GM23338 (cell line): ENCODE data around the gene CPLANE1.

Experiments
- CREB1 ChIP-seq: fragments of 250-450 bp; sonication (Bioruptor Pico); IDR thresholded peaks from 2 replicates; pipeline ENCODE4 v1.5.0; 2020; ENCODE audit warnings: low read depth, mild to moderate bottlenecking, moderate library complexity
- CTCF ChIP-seq, 2 experiments: fragments of 200-600 bp in 1 of 2; sonication (generic) in 1 of 2; conservative IDR thresholded peaks; 2 replicates each; pipeline versions ENCODE4 v1.5.1 to v1.6.1; 2016 to 2017; ENCODE audit warnings: antibody characterized with exemption in 2 of 2, low read depth in 2 of 2, mild to moderate bottlenecking in 2 of 2, moderate library complexity in 1 of 2
- ETS1 ChIP-seq: IDR thresholded peaks from 2 replicates; pipeline ENCODE4 v1.6.1; 2016; ENCODE audit warnings: antibody characterized with exemption
- EZH2 ChIP-seq: fragments of 200-600 bp; sonication (generic); IDR thresholded peaks from one replicate; pipeline ENCODE4 v1.8.0; 2017; ENCODE audit warnings: antibody characterized with exemption, mild to moderate bottlenecking, low read depth; ENCODE audit not compliant: unreplicated experiment
- EZH2phosphoT487 ChIP-seq: fragments of 200-600 bp; sonication (generic); IDR thresholded peaks from one replicate; pipeline ENCODE4 v1.8.1; 2018; ENCODE audit warnings: antibody characterized with exemption; ENCODE audit not compliant: unreplicated experiment
- JUNB ChIP-seq: IDR thresholded peaks from one replicate; pipeline ENCODE4 v1.6.1; 2016; ENCODE audit warnings: antibody characterized with exemption; ENCODE audit not compliant: unreplicated experiment
- NANOG ChIP-seq: IDR thresholded peaks from 2 replicates; pipeline ENCODE4 v1.6.1; 2016; ENCODE audit warnings: antibody characterized with exemption, borderline replicate concordance
- POLR2AphosphoS5 ChIP-seq: IDR thresholded peaks from 2 replicates; pipeline ENCODE4 v1.6.1; 2016; ENCODE audit warnings: antibody characterized with exemption, low read depth
- REST ChIP-seq: IDR thresholded peaks from one replicate; pipeline ENCODE4 v1.6.1; 2018; ENCODE audit warnings: antibody characterized with exemption; ENCODE audit not compliant: unreplicated experiment
- STAT1 ChIP-seq: IDR thresholded peaks from one replicate; pipeline ENCODE4 v1.6.1; 2016; ENCODE audit warnings: antibody characterized with exemption; ENCODE audit not compliant: unreplicated experiment
- ZNF114 ChIP-seq: fragments of 250-450 bp; sonication (Bioruptor Pico); IDR thresholded peaks from 2 replicates; pipeline ENCODE4 v1.5.0; 2020; ENCODE audit warnings: mild to moderate bottlenecking, moderate library complexity
- ZNF331 ChIP-seq: fragments of 250-450 bp; sonication (Bioruptor Pico); IDR thresholded peaks from 2 replicates; pipeline ENCODE4 v1.5.0; 2020; ENCODE audit warnings: low read depth, mild to moderate bottlenecking, moderate library complexity

- no peak for TF ChIP-seq CTCF (conservative IDR thresholded peaks at IDR 0.05; ENCODE audit: low read depth in 2 of 2)
- no peak for TF ChIP-seq EZH2
- no peak for TF ChIP-seq JUNB
- TF ChIP-seq POLR2AphosphoS5 = no peak
- no peak for TF ChIP-seq NANOG
- no peak for TF ChIP-seq EZH2phosphoT487
- TF ChIP-seq STAT1 = no peak
- TF ChIP-seq ETS1 = no peak
- TF ChIP-seq CREB1 (CRISPR knock-in tag) = no peak
- TF ChIP-seq REST = no peak
- TF ChIP-seq ZNF114 (CRISPR knock-in tag) = no peak
- no peak for TF ChIP-seq ZNF331
These were observed 173.7 kb downstream of the CPLANE1 start for GRCh38 chr5:37075399-37075950.
